Endothelial cell of umbilical vein (primary cell): Measurements from ENCODE around the gene PECR. TPM values are rescaled to one million over a fixed set of nuclear protein-coding genes. Genes with fewer than 3 reads are reported as not detected.

Experiments used
- BruUV-seq: library from RNA; stranded (reverse); fragments of 400-500 nt; replicated peaks from 2 replicates; lab custom pipeline; 2021; lab: Mats Ljungman, UMichigan
- CTCF ChIA-PET: fragments of 300-600, 350-600 bp; sonication (Branson Sonifier 250); formaldehyde crosslinking; loops from one replicate; lab custom pipeline; 2021; ENCODE audit warnings: antibody characterized with exemption, inconsistent platforms; lab: Charles Lee
- POLR2A ChIA-PET: fragments of 300-600, 350-600 bp; sonication (Branson Sonifier 250); formaldehyde crosslinking; loops from one replicate; lab custom pipeline; 2021; ENCODE audit warnings: antibody characterized with exemption, inconsistent platforms; lab: Charles Lee
- DNase-seq: peaks from one replicate; pipeline ENCODE4 v3.0.0-alpha.2; 2011; ENCODE audit warnings: low read depth, low spot score
- FAIRE-seq: peaks from 2 replicates; lab custom pipeline; 2011; peaks lifted over from hg19 to GRCh38; lab: Jason Lieb, UNC
- H2AFZ ChIP-seq: 2 replicates; pipeline ENCODE4 v1.6.0; 2012; ENCODE audit warnings: low read depth, low read length, control low read depth, inconsistent platforms
- H3K27ac ChIP-seq: 2 replicates; pipeline ENCODE4 v1.5.1; 2011; ENCODE audit warnings: low read depth, mild to moderate bottlenecking, control low read depth, low read length, moderate library complexity; ENCODE audit not compliant: insufficient read depth
- H3K27me3 ChIP-seq, 2 experiments: 2 replicates each; pipeline versions ENCODE4 v1.6.0 to v1.6.1; 2011; ENCODE audit warnings: low read length in 2 of 2, mixed read lengths in 1 of 2; ENCODE audit not compliant: control insufficient read depth in 2 of 2, insufficient read depth in 2 of 2
- H3K36me3 ChIP-seq, 2 experiments: 2 replicates in 1 of 2; 3 replicates in 1 of 2; pipeline ENCODE4 v1.5.1; 2011; ENCODE audit warnings: low read length in 2 of 2, mild to moderate bottlenecking in 1 of 2, moderate library complexity in 1 of 2; ENCODE audit not compliant: control insufficient read depth in 2 of 2, insufficient read depth in 2 of 2; ENCODE audit errors: extremely low read depth in 1 of 2
- H3K4me1 ChIP-seq: 3 replicates; pipeline ENCODE4 v1.5.1; 2011; ENCODE audit warnings: mild to moderate bottlenecking, low read length; ENCODE audit not compliant: control insufficient read depth, insufficient read depth; ENCODE audit errors: extremely low read depth
- H3K4me2 ChIP-seq: 2 replicates; pipeline ENCODE4 v1.6.1; 2011; ENCODE audit warnings: low read length, control low read depth, mixed read lengths; ENCODE audit not compliant: insufficient read depth
- H3K4me3 ChIP-seq, 3 experiments: fragments of 200-600 bp in 1 of 3; sonication (generic), shearing (Covaris generic) in 1 of 3; replicated peaks in 1 of 3; 2 replicates each; pipeline ENCODE4 v1.5.1; 2011 to 2016; ENCODE audit warnings: control low read depth in 3 of 3, low read length in 3 of 3, mild to moderate bottlenecking in 2 of 3, inconsistent platforms in 1 of 3, low read depth in 1 of 3, moderate library complexity in 1 of 3; ENCODE audit not compliant: insufficient read depth in 1 of 3
- H3K79me2 ChIP-seq: 2 replicates; pipeline ENCODE4 v1.6.0; 2012; ENCODE audit warnings: low read length, inconsistent platforms; ENCODE audit not compliant: control insufficient read depth, insufficient read depth
- H3K9ac ChIP-seq: replicated peaks from 2 replicates; pipeline ENCODE3; 2011; ENCODE audit warnings: low read length, control low read depth; ENCODE audit not compliant: insufficient read depth; ENCODE audit errors: extremely low read depth
- H3K9me1 ChIP-seq: replicated peaks from 3 replicates; pipeline ENCODE4 v1.6.0; 2011; ENCODE audit warnings: mild to moderate bottlenecking, low read length; ENCODE audit not compliant: control insufficient read depth, insufficient read depth; ENCODE audit errors: extremely low read depth
- H3K9me3 ChIP-seq: replicated peaks from 2 replicates; pipeline ENCODE4 v1.5.1; 2012; ENCODE audit warnings: low read length, inconsistent platforms; ENCODE audit not compliant: control insufficient read depth, insufficient read depth
- H4K20me1 ChIP-seq: replicated peaks from 2 replicates; pipeline ENCODE3; 2011; ENCODE audit warnings: mild to moderate bottlenecking, low read length; ENCODE audit not compliant: control insufficient read depth, insufficient read depth; ENCODE audit errors: extremely low read depth
- CTCF ChIP-seq, 2 donors: IDR thresholded peaks; 1 replicate in 1 of 2; 2 replicates in 1 of 2; pipeline ENCODE4 v1.5.1; 2011; ENCODE audit warnings: low read length in 2 of 2, mild to moderate bottlenecking in 2 of 2, moderate library complexity in 2 of 2, control low read depth in 1 of 2, inconsistent platforms in 1 of 2, low read depth in 1 of 2; ENCODE audit not compliant: insufficient read depth in 1 of 2; ENCODE audit errors: extremely low read depth in 1 of 2
- EZH2 ChIP-seq: IDR thresholded peaks from 2 replicates; pipeline ENCODE4 v1.6.1; 2012; ENCODE audit warnings: borderline replicate concordance, low read depth, mild to moderate bottlenecking, moderate library complexity, low read length, inconsistent platforms; ENCODE audit not compliant: severe bottlenecking
- FOS ChIP-seq: IDR thresholded peaks from 2 replicates; pipeline ENCODE4 v1.6.1; 2011; ENCODE audit warnings: mild to moderate bottlenecking, low read length, moderate library complexity, borderline replicate concordance; ENCODE audit not compliant: insufficient read depth
- GATA2 ChIP-seq: IDR thresholded peaks from 2 replicates; pipeline ENCODE4 v1.7.0; 2011; ENCODE audit warnings: low read depth, mild to moderate bottlenecking, moderate library complexity, mixed read lengths, low read length; ENCODE audit not compliant: insufficient read length, insufficient read depth
- JUN ChIP-seq: IDR thresholded peaks from 2 replicates; pipeline ENCODE4 v1.6.1; 2011; ENCODE audit warnings: borderline replicate concordance, low read depth; ENCODE audit not compliant: insufficient read length, insufficient read depth
- MAX ChIP-seq: IDR thresholded peaks from 2 replicates; pipeline ENCODE4 v1.6.1; 2011; ENCODE audit not compliant: insufficient read depth, insufficient read length
- MYC ChIP-seq: IDR thresholded peaks from one replicate; pipeline ENCODE4 v1.6.1; 2011; ENCODE audit warnings: mild to moderate bottlenecking, low read depth, low read length
- POLR2A ChIP-seq: IDR thresholded peaks from 2 replicates; pipeline ENCODE4 v1.6.1; 2012; ENCODE audit warnings: low read depth, mild to moderate bottlenecking, control low read depth, low read length
- POLR2AphosphoS5 ChIP-seq: IDR thresholded peaks from 2 replicates; pipeline ENCODE4 v1.6.1; 2012; ENCODE audit warnings: low read depth, mild to moderate bottlenecking, control low read depth, low read length, moderate library complexity; ENCODE audit not compliant: insufficient read depth
- dilution Hi-C: fragments of 300-500 bp; cut with MboI; formaldehyde crosslinking; loops from one replicate; pipeline ENCODE4 v1.15.0; 2019; ENCODE audit warnings: low sequenced_read_pairs; ENCODE audit not compliant: extremely low pct_ligation_motif_present
- intact Hi-C: fragments of 100-400 bp; cut with micrococcal nuclease; formaldehyde crosslinking; loops from one replicate; pipeline ENCODE4 v1.10.0; 2022
- polyA plus RNA-seq, 4 experiments: library from polyadenylated mRNA; depleted of rRNA in 3 of 4; stranded (reverse) in 3 of 4; unstranded in 1 of 4; fragments of >200 nt; gene quantifications; 2 replicates each; pipeline versions ENCODE4 v1.2.1 to v1.2.3, GENCODE V29; 2011 to 2012; ENCODE audit warnings: missing spikeins in 1 of 4
- total RNA-seq: library from RNA; stranded (reverse); gene quantifications from 2 replicates; pipeline ENCODE4 v1.2.3, GENCODE V29; 2021

Gene PECR
- total and polyA plus RNA-seq, 2 donors (not counting 3 experiments of a cell fraction or from before 2014, with no cell fraction given), result 4.1 to 6.2 TPM

GRCh38 chr2:216130346-216130971 lies 48.9 kb upstream of the PECR start:
- no peak overlapping the region for H3K4me3 ChIP-seq
- no peak overlapping the region for H3K4me2 ChIP-seq
- H3K79me2 ChIP-seq, result peaks cover 46% of the 10 kb centered on the region
- H3K9me1 ChIP-seq, result no peaks in the 10 kb centered on the region
- H3K36me3 ChIP-seq, result peaks cover 25 to 45% of the 10 kb centered on the region in 2 experiments
- CTCF ChIA-PET, result interaction anchor here (1.4 kb wide), 1 partner anchor 11 kb away, joined by 4 read pairs; no protein-coding TSS in a partner anchor
- H3K4me1 ChIP-seq, result no peaks in the 10 kb centered on the region
- DNase-seq (no peak), FAIRE-seq (no peak)
- H4K20me1 ChIP-seq, result no peaks in the 10 kb centered on the region
- H3K9me3 ChIP-seq, result no peaks in the 10 kb centered on the region
- H3K27ac ChIP-seq, result no peak overlapping the region
- H3K9ac ChIP-seq, result no peak overlapping the region
- BruUV-seq, result no TSS peak
- H3K27me3 ChIP-seq, result no peaks in the 10 kb centered on the region
- intact Hi-C loops (no loop called here), dilution Hi-C loops (no loop called here)
- H2AFZ ChIP-seq, result no peak overlapping the region
- POLR2A ChIA-PET, result no interaction called here
- no peak for TF ChIP-seq GATA2
- TF ChIP-seq CTCF (IDR thresholded peaks at IDR 0.05; ENCODE audit: extremely low read depth in 1 of 2, insufficient read depth in 1 of 2, low read depth in 1 of 2, low read length in 2 of 2), result no peak
- TF ChIP-seq JUN, result no peak
- TF ChIP-seq MAX, result no peak
- no peak for TF ChIP-seq FOS
- TF ChIP-seq MYC, result no peak
- TF ChIP-seq EZH2, result no peak
- TF ChIP-seq POLR2A, result no peak
- no peak for TF ChIP-seq POLR2AphosphoS5
